ENCODE measurements around the gene TSKS. TPM values are rescaled to one million over a fixed set of nuclear protein-coding genes. Genes with fewer than 3 reads are reported as not detected.

TSKS gene
- total RNA-seq, 2 experiments from 2014 or later = not detected

DNA sequence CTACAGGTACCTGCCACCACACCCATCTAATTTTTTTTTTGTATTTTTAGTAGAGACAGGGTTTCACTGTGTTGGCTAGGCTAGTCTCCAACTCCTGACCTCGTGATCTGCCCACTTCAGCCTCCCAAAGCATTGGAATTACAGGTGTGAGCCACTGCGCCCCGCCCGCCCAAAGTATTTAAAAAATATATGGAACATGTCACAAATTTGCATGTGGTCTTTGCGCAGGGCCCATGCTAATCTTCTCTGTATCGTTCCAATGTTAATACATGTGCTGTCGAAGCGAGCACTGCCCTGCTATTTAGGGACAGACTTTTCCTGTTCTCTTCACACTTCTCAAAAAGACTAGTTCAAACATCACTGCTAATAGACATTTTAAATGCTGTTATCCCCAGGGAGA lies 1.2 kb upstream of the TSKS start:
- ChIA-PET POLR2A (no interaction called here), CTCF (ENCODE audit: unreplicated experiment) (no interaction called here)
- Histone ChIP-seq H3K4me2 (ENCODE audit: low read length) (no peak overlapping the region), H3K4me3 (ENCODE audit: low read depth, low read length, poor library complexity, severe bottlenecking) (no peak overlapping the region), H3K4me1 (ENCODE audit: insufficient read depth, low read length, poor library complexity, severe bottlenecking) (peaks cover 17% of the 10 kb centered on the region), H4K20me1 (ENCODE audit: insufficient read depth, low read length) (0 out of 2 replicates have a peak, but pooled peaks cover 3% of the 10 kb centered on the region), H3K79me2 (ENCODE audit: insufficient read depth, low read depth, low read length) (peaks cover 11% of the 10 kb centered on the region; the same call in 1 of the 2 replicates), H3K9me2 (ENCODE audit: insufficient read depth, low read length) (no peaks in the 10 kb centered on the region), H3K9me3 (ENCODE audit: low read length) (no peaks in the 10 kb centered on the region), H2AFZ (ENCODE audit: low read length) (no peak overlapping the region), H3K36me3 (ENCODE audit: insufficient read depth, low read length) (no peaks in the 10 kb centered on the region; the same call in 1 of the 2 replicates), H3K27ac (ENCODE audit: low read depth, low read length, poor library complexity, severe bottlenecking) (no peak overlapping the region)
- BruUV-seq (replicated peaks) = no TSS peak
- TF ChIP-seq EZH2phosphoT487 (IDR thresholded peaks at IDR 0.05; ENCODE audit: borderline replicate concordance, low read depth, low read length) (no peak), CTCF (conservative IDR thresholded peaks at IDR 0.05; ENCODE audit: low read length) (no peak)
- intact Hi-C loops (cut with micrococcal nuclease; ENCODE audit: unreplicated experiment) = loop anchor here (10.0 kb wide), 1 partner anchor 270 kb away; the partner anchor contains the start of gene RPS11
- DNase-seq (ENCODE audit: low spot score) = no peak

DNA sequence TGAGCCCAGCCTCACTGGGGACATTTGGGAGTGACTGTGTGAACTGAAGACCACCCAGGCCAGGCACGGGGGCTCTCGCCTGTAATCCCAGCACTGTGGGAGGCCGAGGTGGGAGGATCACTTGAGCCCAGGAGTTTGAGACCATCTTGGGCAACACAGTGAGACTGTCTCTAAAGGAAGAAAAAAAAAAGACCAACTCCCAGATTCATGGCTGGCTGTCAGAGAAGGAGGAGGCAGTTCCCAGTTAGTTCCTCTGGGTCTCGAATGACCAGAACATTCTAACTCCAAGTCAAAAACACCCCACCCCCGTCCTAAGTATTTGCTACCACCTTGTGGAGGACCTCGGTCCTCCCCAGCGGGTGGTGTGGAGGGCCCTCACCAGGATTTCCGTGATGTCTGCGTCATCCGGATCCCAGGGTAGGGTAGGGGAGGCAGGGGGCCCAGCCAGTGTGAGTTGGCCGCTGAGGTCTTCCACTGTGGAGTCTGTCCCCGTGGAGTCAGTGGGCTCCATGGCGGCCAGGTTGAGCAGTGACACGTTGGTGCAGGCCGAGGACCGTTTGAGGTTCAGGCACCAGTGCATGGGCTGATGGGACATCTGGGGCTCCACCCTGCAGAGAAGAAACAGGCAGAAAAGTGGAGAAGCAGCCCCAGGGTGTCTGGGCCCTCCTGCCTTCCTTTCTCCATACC lies 1.3 kb downstream of the TSKS start:
- CTCF ChIA-PET (ENCODE audit: unreplicated experiment) = no interaction called here
- POLR2A ChIA-PET = no interaction called here

More for the DNA sequence above, 1.3 kb downstream of the TSKS start:
- Histone ChIP-seq H2AFZ (ENCODE audit: low read length) (peak overlapping the region; percentile 39; the same call in 1 of the 2 replicates), H3K36me3 (ENCODE audit: insufficient read depth, low read length) (no peaks in the 10 kb centered on the region), H3K27ac (ENCODE audit: low read depth, low read length, poor library complexity, severe bottlenecking) (no peak overlapping the region), H3K4me2 (ENCODE audit: low read length) (no peak overlapping the region), H3K4me3 (ENCODE audit: low read depth, low read length, poor library complexity, severe bottlenecking) (no peak overlapping the region), H3K4me1 (ENCODE audit: insufficient read depth, low read length, poor library complexity, severe bottlenecking) (peaks cover 8% of the 10 kb centered on the region), H3K9me3 (ENCODE audit: low read length) (no peaks in the 10 kb centered on the region), H3K79me2 (ENCODE audit: insufficient read depth, low read depth, low read length) (no peaks in the 10 kb centered on the region), H3K9me2 (ENCODE audit: insufficient read depth, low read length) (no peaks in the 10 kb centered on the region), H4K20me1 (ENCODE audit: insufficient read depth, low read length) (no peaks in the 10 kb centered on the region)
- no TSS peak for BruUV-seq (replicated peaks)
- peak; percentile 34 for DNase-seq (ENCODE audit: low spot score)
- peak; percentile 54 for TF ChIP-seq CTCF (conservative IDR thresholded peaks at IDR 0.05; ENCODE audit: low read length)
- no peak for TF ChIP-seq EZH2phosphoT487 (IDR thresholded peaks at IDR 0.05; ENCODE audit: borderline replicate concordance, low read depth, low read length)
- intact Hi-C loops (cut with micrococcal nuclease; ENCODE audit: unreplicated experiment) = loop anchor here (10.0 kb wide), 1 partner anchor 267 kb away; the partner anchor contains the start of gene RPS11

Data from OCI-LY7 (cell line).